Loucy (cell line): ENCODE results near the gene MRPL51.
"Not testable (repeated sequence)": the region's sequence is repeated elsewhere in the genome, so short reads cannot be mapped to it uniquely, and the experiment has no call there.

ENCODE experiments used
- H2AFZ ChIP-seq: fragments of 200-600 bp; sonication (generic); 2 replicates; pipeline ENCODE4 v1.6.0; 2016; ENCODE audit warnings: antibody characterized with exemption, mild to moderate bottlenecking, low read length, moderate library complexity
- H3F3A ChIP-seq: fragments of 200-600 bp; 2 replicates; pipeline ENCODE4 v1.6.0; 2016; ENCODE audit warnings: antibody characterized with exemption, low read depth, mild to moderate bottlenecking
- H3K27me3 ChIP-seq: fragments of 200-600 bp; sonication (generic); 2 replicates; pipeline ENCODE4 v1.6.1; 2014; ENCODE audit warnings: low read length, mild to moderate bottlenecking; ENCODE audit not compliant: insufficient read depth, poor library complexity, severe bottlenecking
- H3K36me3 ChIP-seq: fragments of 200-600 bp; sonication (generic); 2 replicates; pipeline ENCODE4 v1.6.1; 2016; ENCODE audit warnings: low read length; ENCODE audit not compliant: insufficient read depth
- H3K4me1 ChIP-seq: fragments of 200-600 bp; sonication (generic); 2 replicates; pipeline ENCODE4 v1.5.1; 2014; ENCODE audit warnings: low read length, mild to moderate bottlenecking; ENCODE audit not compliant: insufficient read depth, poor library complexity, severe bottlenecking
- H3K4me2 ChIP-seq: fragments of 200-600 bp; sonication (generic); 2 replicates; pipeline ENCODE4 v1.6.0; 2014; ENCODE audit warnings: antibody characterized with exemption, low read length, low read depth, mild to moderate bottlenecking; ENCODE audit not compliant: poor library complexity, severe bottlenecking
- H3K4me3 ChIP-seq: fragments of 200-600 bp; sonication (generic); 2 replicates; pipeline ENCODE4 v1.5.1; 2014; ENCODE audit warnings: low read length, mild to moderate bottlenecking, mixed read lengths; ENCODE audit not compliant: poor library complexity, severe bottlenecking
- H3K79me2 ChIP-seq: fragments of 200-600 bp; sonication (generic); 2 replicates; pipeline ENCODE4 v1.6.1; 2014; ENCODE audit warnings: low read length; ENCODE audit not compliant: insufficient read depth
- H3K9ac ChIP-seq: fragments of 200-600 bp; sonication (generic); 2 replicates; pipeline ENCODE4 v1.6.0; 2014; ENCODE audit warnings: mild to moderate bottlenecking, low read depth, low read length, moderate library complexity; ENCODE audit not compliant: poor library complexity, severe bottlenecking
- H3K9me2 ChIP-seq: fragments of 200-600 bp; sonication (generic); replicated peaks from 2 replicates; pipeline ENCODE4 v1.6.1; 2016; ENCODE audit warnings: low read depth, low read length, mixed read lengths
- H3K9me3 ChIP-seq: fragments of 200-600 bp; sonication (generic); 2 replicates; pipeline ENCODE4 v1.6.1; 2014; ENCODE audit warnings: mild to moderate bottlenecking, antibody characterized with exemption, low read length, low read depth; ENCODE audit not compliant: insufficient read depth
- H4K20me1 ChIP-seq: fragments of 200-600 bp; sonication (generic); 2 replicates; pipeline ENCODE4 v1.6.0; 2014; ENCODE audit warnings: antibody characterized with exemption, low read length, mild to moderate bottlenecking; ENCODE audit not compliant: insufficient read depth, poor library complexity, severe bottlenecking
- CTCF ChIP-seq: fragments of 200-600 bp; sonication (generic); conservative IDR thresholded peaks from 2 replicates; pipeline ENCODE4 v1.5.1; 2014; ENCODE audit warnings: mild to moderate bottlenecking, antibody characterized with exemption, low read length
- EZH2phosphoT487 ChIP-seq: fragments of 200-600 bp; IDR thresholded peaks from 2 replicates; pipeline ENCODE4 v1.6.1; 2018; ENCODE audit warnings: antibody characterized with exemption, mild to moderate bottlenecking, moderate library complexity, borderline replicate concordance

The MRPL51 gene

GRCh38 chr12:6489449-6489848 is 3.6 kb downstream of the MRPL51 start:
- Histone ChIP-seq H3K4me1 (peaks cover 10% of the 10 kb centered on the region), H3K27me3 (no peaks in the 10 kb centered on the region), H4K20me1 (peaks cover 13% of the 10 kb centered on the region), H3K4me3 (no peak overlapping the region), H3K9me2 (no peaks in the 10 kb centered on the region), H3F3A (peaks cover 10% of the 10 kb centered on the region), H3K36me3 (peaks cover 9% of the 10 kb centered on the region; the same call in 1 of the 2 replicates), H3K79me2 (peaks cover 19% of the 10 kb centered on the region), H2AFZ (no peak overlapping the region), H3K9me3 (no peaks in the 10 kb centered on the region), H3K9ac (no peak overlapping the region), H3K4me2 (no peak overlapping the region)
- TF ChIP-seq CTCF (no peak), EZH2phosphoT487 (no peak)

GRCh38 chr12:6488240-6488639 is 4.8 kb downstream of the MRPL51 start:
- Histone ChIP-seq H3K9ac (no peak overlapping the region), H3F3A (peaks cover under 1% of the 10 kb centered on the region), H3K4me2 (no peak overlapping the region), H3K9me2 (no peaks in the 10 kb centered on the region), H3K27me3 (no peaks in the 10 kb centered on the region), H3K4me3 (no peak overlapping the region), H4K20me1 (peaks cover 13% of the 10 kb centered on the region), H2AFZ (no peak overlapping the region), H3K4me1 (peaks cover 10% of the 10 kb centered on the region), H3K79me2 (peaks cover 18% of the 10 kb centered on the region), H3K9me3 (no peaks in the 10 kb centered on the region), H3K36me3 (peaks cover 9% of the 10 kb centered on the region; the same call in 1 of the 2 replicates)
- TF ChIP-seq EZH2phosphoT487 (no peak), CTCF (no peak)

GRCh38 chr12:6478416-6478815 is 14.6 kb downstream of the MRPL51 start:
- H3K27me3 ChIP-seq, result no peaks in the 10 kb centered on the region
- H3F3A ChIP-seq, result no peaks in the 10 kb centered on the region
- no peak overlapping the region for H3K4me2 ChIP-seq
- H3K4me1 ChIP-seq, result no peaks in the 10 kb centered on the region
- H2AFZ ChIP-seq, result no peak overlapping the region
- no peak overlapping the region for H3K4me3 ChIP-seq
- no peak overlapping the region for H3K9ac ChIP-seq
- H3K79me2 ChIP-seq, result no peaks in the 10 kb centered on the region
- H3K9me2 ChIP-seq, result no peaks in the 10 kb centered on the region
- no peak for TF ChIP-seq EZH2phosphoT487
- TF ChIP-seq CTCF, result no peak
- H4K20me1 ChIP-seq, result no peaks in the 10 kb centered on the region
- no peaks in the 10 kb centered on the region for H3K36me3 ChIP-seq
- H3K9me3 ChIP-seq, result no peaks in the 10 kb centered on the region

- H3K9me2 ChIP-seq, H3K9me3 ChIP-seq, H3F3A ChIP-seq, H3K4me2 ChIP-seq, H3K4me3 ChIP-seq, H4K20me1 ChIP-seq, H3K4me1 ChIP-seq, H2AFZ ChIP-seq, H3K27me3 ChIP-seq, H3K79me2 ChIP-seq, H3K9ac ChIP-seq, H3K36me3 ChIP-seq: not testable (repeated sequence)
Observed at GRCh38 chr12:6477601-6478377, 15.3 kb downstream of the MRPL51 start.
